ENCODE data around the gene SGO2.

Gene SGO2

DNA sequence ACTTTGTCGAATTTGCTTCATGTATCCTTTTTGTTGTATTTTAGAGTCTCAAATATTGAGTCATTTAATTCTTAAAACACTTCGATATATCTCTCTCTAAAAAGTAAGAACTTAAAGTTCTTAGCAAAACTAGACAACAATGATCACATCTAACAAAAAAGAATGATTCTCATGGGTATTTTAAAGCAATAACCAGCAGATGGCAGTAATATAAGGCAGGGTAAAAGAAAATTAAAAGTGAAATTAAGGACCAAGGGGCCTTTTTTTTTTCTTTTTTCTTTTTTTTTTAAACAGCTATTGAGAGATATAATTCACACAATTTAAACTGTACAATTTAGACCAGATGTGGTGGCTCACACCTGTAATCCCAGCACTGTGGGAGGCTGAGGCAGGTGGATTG is 50.0 kb downstream of the SGO2 start:
- Histone ChIP-seq H3K9me3 (ENCODE audit: control insufficient read depth, insufficient read depth, low read depth, low read length) (no peaks in the 10 kb centered on the region), H3K36me3 (ENCODE audit: control insufficient read depth in 2 of 2, insufficient read depth in 1 of 2, low read length in 2 of 2) (peaks cover 17 to 25% of the 10 kb centered on the region in 2 experiments)

DNA sequence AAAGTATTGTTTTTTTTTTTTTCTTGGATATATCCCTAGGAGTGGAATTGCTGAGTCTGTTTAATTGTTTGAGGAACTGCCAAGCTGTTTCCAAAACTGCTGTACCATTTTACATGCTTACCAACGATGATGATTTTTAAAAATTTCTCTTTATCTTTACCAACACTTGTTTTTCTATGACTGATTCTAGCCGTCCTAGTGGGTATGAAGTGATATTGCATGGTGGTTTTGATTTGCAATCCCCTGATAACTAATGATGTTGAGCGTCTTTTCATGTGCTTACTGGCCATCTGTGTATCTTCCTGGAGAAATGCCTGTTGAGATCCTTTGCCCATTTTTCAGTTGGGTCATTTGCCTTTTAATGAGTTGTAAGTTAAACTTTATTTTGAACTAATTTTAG is 51.0 kb downstream of the SGO2 start:
- Histone ChIP-seq H3K9me3 (ENCODE audit: control insufficient read depth, insufficient read depth, low read depth, low read length) (no peaks in the 10 kb centered on the region), H3K27ac (ENCODE audit: extremely low read depth, low read depth, low read length) (no peak overlapping the region), H3K36me3 (ENCODE audit: control insufficient read depth in 2 of 2, insufficient read depth in 1 of 2, low read length in 2 of 2) (peaks cover 10 to 20% of the 10 kb centered on the region in 2 experiments), H3K4me3 (ENCODE audit: low read depth, low read length) (no peak overlapping the region), H3K4me1 (ENCODE audit: control insufficient read depth, insufficient read depth, low read length) (no peaks in the 10 kb centered on the region)
- no peak for TF ChIP-seq ZNF223 (tag by site-specific recombination; IDR thresholded peaks at IDR 0.05)
- TF ChIP-seq, protein P1, sequence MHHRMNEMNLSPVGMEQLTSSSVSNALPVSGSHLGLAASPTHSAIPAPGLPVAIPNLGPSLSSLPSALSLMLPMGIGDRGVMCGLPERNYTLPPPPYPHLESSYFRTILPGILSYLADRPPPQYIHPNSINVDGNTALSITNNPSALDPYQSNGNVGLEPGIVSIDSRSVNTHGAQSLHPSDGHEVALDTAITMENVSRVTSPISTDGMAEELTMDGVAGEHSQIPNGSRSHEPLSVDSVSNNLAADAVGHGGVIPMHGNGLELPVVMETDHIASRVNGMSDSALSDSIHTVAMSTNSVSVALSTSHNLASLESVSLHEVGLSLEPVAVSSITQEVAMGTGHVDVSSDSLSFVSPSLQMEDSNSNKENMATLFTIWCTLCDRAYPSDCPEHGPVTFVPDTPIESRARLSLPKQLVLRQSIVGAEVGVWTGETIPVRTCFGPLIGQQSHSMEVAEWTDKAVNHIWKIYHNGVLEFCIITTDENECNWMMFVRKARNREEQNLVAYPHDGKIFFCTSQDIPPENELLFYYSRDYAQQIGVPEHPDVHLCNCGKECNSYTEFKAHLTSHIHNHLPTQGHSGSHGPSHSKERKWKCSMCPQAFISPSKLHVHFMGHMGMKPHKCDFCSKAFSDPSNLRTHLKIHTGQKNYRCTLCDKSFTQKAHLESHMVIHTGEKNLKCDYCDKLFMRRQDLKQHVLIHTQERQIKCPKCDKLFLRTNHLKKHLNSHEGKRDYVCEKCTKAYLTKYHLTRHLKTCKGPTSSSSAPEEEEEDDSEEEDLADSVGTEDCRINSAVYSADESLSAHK (tag by site-specific recombination; IDR thresholded peaks at IDR 0.05): no peak
- ChIA-PET POLR2A (no interaction called here), CTCF (interaction anchor here (0.7 to 1.2 kb wide), 4 partner anchors 9 to 223 kb away, joined by 3 read pairs; no protein-coding TSS in a partner anchor)

More for the DNA sequence above, 50.0 kb downstream of the SGO2 start:
- ChIA-PET POLR2A (no interaction called here), CTCF (interaction anchor here (0.6 to 1.2 kb wide), 9 partner anchors 10 to 515 kb away, joined by 3 to 6 read pairs (median 3); no protein-coding TSS in a partner anchor)
- Histone ChIP-seq H3K4me3 (ENCODE audit: low read depth, low read length) (no peak overlapping the region), H3K4me1 (ENCODE audit: control insufficient read depth, insufficient read depth, low read length) (no peaks in the 10 kb centered on the region), H3K27ac (ENCODE audit: extremely low read depth, low read depth, low read length) (no peak overlapping the region)
- TF ChIP-seq ZNF654 (tag by site-specific recombination; IDR thresholded peaks at IDR 0.05; ENCODE audit: low read depth): 0 out of 2 replicates have a peak, but pooled peaks have one; percentile 17
- TF ChIP-seq, protein P2, sequence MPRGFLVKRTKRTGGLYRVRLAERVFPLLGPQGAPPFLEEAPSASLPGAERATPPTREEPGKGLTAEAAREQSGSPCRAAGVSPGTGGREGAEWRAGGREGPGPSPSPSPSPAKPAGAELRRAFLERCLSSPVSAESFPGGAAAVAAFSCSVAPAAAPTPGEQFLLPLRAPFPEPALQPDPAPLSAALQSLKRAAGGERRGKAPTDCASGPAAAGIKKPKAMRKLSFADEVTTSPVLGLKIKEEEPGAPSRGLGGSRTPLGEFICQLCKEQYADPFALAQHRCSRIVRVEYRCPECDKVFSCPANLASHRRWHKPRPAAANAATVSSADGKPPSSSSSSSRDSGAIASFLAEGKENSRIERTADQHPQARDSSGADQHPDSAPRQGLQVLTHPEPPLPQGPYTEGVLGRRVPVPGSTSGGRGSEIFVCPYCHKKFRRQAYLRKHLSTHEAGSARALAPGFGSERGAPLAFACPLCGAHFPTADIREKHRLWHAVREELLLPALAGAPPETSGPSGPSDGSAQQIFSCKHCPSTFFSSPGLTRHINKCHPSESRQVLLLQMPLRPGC (tag by site-specific recombination; IDR thresholded peaks at IDR 0.05): no peak

DNA sequence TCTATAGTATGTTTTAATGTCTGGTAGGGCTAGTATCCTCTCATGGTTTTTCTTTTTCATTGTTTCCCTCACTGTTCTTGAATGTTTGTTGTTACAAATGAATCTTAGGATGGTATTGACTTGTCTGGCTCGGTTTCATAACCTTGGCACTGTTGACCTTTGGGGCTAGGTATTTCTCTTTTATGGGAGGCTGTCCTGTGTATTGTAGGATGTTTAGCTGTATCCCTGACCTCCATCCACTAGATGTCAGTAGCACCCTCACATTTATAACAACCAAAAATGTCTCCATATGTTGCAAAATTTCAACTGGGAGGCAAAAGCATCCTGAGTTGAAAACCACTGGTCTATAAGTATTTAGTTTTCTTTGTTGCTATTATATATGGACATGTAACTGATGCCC is 52.8 kb downstream of the SGO2 start:
- no peak overlapping the region for H3K4me3 ChIP-seq (ENCODE audit: low read depth, low read length)
- TF ChIP-seq ZNF660 (tag by site-specific recombination; IDR thresholded peaks at IDR 0.05) (no peak), ZNF155 (tag by site-specific recombination; IDR thresholded peaks at IDR 0.05) (no peak), ZNF707 (tag by site-specific recombination; IDR thresholded peaks at IDR 0.05) (no peak), ZNF664 (tag by site-specific recombination; IDR thresholded peaks at IDR 0.05) (no peak)
- TF ChIP-seq, protein P3, sequence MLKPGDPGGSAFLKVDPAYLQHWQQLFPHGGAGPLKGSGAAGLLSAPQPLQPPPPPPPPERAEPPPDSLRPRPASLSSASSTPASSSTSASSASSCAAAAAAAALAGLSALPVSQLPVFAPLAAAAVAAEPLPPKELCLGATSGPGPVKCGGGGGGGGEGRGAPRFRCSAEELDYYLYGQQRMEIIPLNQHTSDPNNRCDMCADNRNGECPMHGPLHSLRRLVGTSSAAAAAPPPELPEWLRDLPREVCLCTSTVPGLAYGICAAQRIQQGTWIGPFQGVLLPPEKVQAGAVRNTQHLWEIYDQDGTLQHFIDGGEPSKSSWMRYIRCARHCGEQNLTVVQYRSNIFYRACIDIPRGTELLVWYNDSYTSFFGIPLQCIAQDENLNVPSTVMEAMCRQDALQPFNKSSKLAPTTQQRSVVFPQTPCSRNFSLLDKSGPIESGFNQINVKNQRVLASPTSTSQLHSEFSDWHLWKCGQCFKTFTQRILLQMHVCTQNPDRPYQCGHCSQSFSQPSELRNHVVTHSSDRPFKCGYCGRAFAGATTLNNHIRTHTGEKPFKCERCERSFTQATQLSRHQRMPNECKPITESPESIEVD (tag by site-specific recombination; IDR thresholded peaks at IDR 0.05): no peak
- ChIA-PET POLR2A (no interaction called here), CTCF (interaction anchor here (0.6 to 1.9 kb wide), 10 partner anchors 23 to 519 kb away, joined by 3 to 17 read pairs (median 3); no protein-coding TSS in a partner anchor)
- no peak overlapping the region for H3K27ac ChIP-seq (ENCODE audit: extremely low read depth, low read depth, low read length)
- no peaks in the 10 kb centered on the region for H3K9me3 ChIP-seq (ENCODE audit: control insufficient read depth, insufficient read depth, low read depth, low read length)
- H3K36me3 ChIP-seq (ENCODE audit: control insufficient read depth in 2 of 2, insufficient read depth in 1 of 2, low read length in 2 of 2): peaks cover 8 to 15% of the 10 kb centered on the region in 2 experiments
- no peaks in the 10 kb centered on the region for H3K4me1 ChIP-seq (ENCODE audit: control insufficient read depth, insufficient read depth, low read length)

DNA sequence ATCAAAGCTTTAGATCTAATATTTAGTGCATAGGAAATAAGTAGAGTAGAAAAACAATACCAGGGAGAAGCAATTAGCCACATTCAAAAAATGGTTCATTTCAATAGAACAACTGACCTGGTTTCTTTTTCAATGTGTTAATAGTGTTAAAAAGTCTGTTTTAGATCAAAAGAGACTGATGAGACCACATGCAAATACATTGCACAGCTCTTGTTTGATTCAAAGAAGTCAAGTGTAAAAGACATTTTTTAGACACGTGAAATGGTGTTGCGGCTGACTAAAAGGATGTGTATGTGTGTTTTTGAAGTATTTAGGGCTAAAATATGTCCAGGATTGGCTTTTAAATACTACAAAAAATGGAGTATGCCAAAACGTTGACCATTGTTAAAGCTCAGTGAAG is 58.6 kb downstream of the SGO2 start:
- H3K9me3 ChIP-seq (ENCODE audit: control insufficient read depth, insufficient read depth, low read depth, low read length): no peaks in the 10 kb centered on the region
- POLR2A ChIA-PET: no interaction called here

More for the DNA sequence above, 58.6 kb downstream of the SGO2 start:
- no peaks in the 10 kb centered on the region for H3K4me1 ChIP-seq (ENCODE audit: control insufficient read depth, insufficient read depth, low read length)
- TF ChIP-seq ZNF274 (IDR thresholded peaks at IDR 0.05; ENCODE audit: low read length) (no peak), ZNF274 (tag by site-specific recombination; IDR thresholded peaks at IDR 0.05; ENCODE audit: borderline replicate concordance) (no peak), ZNF23 (tag by site-specific recombination; IDR thresholded peaks at IDR 0.05; ENCODE audit: borderline replicate concordance) (no peak), ZNF701 (tag by site-specific recombination; IDR thresholded peaks at IDR 0.05) (no peak), IKZF3 (tag by site-specific recombination; IDR thresholded peaks at IDR 0.05) (no peak), KLF9 (tag by site-specific recombination; IDR thresholded peaks at IDR 0.05; ENCODE audit: low read depth) (no peak)
- TF ChIP-seq, protein P4, sequence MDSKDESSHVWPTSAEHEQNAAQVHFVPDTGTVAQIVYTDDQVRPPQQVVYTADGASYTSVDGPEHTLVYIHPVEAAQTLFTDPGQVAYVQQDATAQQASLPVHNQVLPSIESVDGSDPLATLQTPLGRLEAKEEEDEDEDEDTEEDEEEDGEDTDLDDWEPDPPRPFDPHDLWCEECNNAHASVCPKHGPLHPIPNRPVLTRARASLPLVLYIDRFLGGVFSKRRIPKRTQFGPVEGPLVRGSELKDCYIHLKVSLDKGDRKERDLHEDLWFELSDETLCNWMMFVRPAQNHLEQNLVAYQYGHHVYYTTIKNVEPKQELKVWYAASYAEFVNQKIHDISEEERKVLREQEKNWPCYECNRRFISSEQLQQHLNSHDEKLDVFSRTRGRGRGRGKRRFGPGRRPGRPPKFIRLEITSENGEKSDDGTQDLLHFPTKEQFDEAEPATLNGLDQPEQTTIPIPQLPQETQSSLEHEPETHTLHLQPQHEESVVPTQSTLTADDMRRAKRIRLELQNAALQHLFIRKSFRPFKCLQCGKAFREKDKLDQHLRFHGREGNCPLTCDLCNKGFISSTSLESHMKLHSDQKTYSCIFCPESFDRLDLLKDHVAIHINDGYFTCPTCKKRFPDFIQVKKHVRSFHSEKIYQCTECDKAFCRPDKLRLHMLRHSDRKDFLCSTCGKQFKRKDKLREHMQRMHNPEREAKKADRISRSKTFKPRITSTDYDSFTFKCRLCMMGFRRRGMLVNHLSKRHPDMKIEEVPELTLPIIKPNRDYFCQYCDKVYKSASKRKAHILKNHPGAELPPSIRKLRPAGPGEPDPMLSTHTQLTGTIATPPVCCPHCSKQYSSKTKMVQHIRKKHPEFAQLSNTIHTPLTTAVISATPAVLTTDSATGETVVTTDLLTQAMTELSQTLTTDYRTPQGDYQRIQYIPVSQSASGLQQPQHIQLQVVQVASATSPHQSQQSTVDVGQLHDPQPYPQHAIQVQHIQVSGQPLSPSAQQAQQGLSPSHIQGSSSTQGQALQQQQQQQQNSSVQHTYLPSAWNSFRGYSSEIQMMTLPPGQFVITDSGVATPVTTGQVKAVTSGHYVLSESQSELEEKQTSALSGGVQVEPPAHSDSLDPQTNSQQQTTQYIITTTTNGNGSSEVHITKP (tag by site-specific recombination; IDR thresholded peaks at IDR 0.05): no peak
- no peak overlapping the region for H3K4me3 ChIP-seq (ENCODE audit: low read depth, low read length)
- CTCF ChIA-PET: interaction anchor here (0.5 to 1.7 kb wide), 5 partner anchors 10 to 119 kb away, joined by 3 to 5 read pairs (median 3); no protein-coding TSS in a partner anchor
- H3K36me3 ChIP-seq (ENCODE audit: control insufficient read depth in 2 of 2, insufficient read depth in 1 of 2, low read length in 2 of 2): peaks cover 0 to 4% of the 10 kb centered on the region in 2 experiments; a peak in 1 of 3 replicates
- H3K27ac ChIP-seq (ENCODE audit: extremely low read depth, low read depth, low read length): no peak overlapping the region
